OCI-LY1 (cell line): ENCODE measurements around the gene NDUFAF4.

Source experiments
- CTCF ChIP-seq: fragments of 200-600 bp; sonication (generic), shearing (Covaris generic); IDR thresholded peaks from 2 replicates; pipeline ENCODE4 v1.5.1; 2017; ENCODE audit warnings: mild to moderate bottlenecking, antibody characterized with exemption, low read length, moderate library complexity, mixed read lengths
- EZH2 ChIP-seq: fragments of 200-600 bp; sonication (generic), shearing (Covaris generic); IDR thresholded peaks from 2 replicates; pipeline ENCODE4 v1.8.0; 2017; ENCODE audit warnings: borderline replicate concordance, mixed run types, mild to moderate bottlenecking, antibody characterized with exemption, low read length, moderate library complexity, mixed read lengths

GRCh38 chr6:96925290-96925687 is 27.6 kb upstream of the NDUFAF4 start:
- TF ChIP-seq CTCF (no peak), EZH2 (no peak)
